GM18951 (cell line): ENCODE data around the gene PTGDS.

Source experiments
- POLR2A ChIP-seq: IDR thresholded peaks from 4 replicates; pipeline ENCODE4 v1.6.1; 2011; ENCODE audit warnings: mild to moderate bottlenecking; ENCODE audit not compliant: insufficient read length, insufficient read depth; ENCODE audit errors: extremely low read depth
- in situ Hi-C: fragments of 300-500 bp; cut with MboI; formaldehyde crosslinking; loops from one replicate; pipeline ENCODE4 v1.12.0; 2022; ENCODE audit warnings: low sequenced_read_pairs, mixed read lengths, inconsistent platforms; ENCODE audit not compliant: unreplicated experiment

The PTGDS gene

DNA sequence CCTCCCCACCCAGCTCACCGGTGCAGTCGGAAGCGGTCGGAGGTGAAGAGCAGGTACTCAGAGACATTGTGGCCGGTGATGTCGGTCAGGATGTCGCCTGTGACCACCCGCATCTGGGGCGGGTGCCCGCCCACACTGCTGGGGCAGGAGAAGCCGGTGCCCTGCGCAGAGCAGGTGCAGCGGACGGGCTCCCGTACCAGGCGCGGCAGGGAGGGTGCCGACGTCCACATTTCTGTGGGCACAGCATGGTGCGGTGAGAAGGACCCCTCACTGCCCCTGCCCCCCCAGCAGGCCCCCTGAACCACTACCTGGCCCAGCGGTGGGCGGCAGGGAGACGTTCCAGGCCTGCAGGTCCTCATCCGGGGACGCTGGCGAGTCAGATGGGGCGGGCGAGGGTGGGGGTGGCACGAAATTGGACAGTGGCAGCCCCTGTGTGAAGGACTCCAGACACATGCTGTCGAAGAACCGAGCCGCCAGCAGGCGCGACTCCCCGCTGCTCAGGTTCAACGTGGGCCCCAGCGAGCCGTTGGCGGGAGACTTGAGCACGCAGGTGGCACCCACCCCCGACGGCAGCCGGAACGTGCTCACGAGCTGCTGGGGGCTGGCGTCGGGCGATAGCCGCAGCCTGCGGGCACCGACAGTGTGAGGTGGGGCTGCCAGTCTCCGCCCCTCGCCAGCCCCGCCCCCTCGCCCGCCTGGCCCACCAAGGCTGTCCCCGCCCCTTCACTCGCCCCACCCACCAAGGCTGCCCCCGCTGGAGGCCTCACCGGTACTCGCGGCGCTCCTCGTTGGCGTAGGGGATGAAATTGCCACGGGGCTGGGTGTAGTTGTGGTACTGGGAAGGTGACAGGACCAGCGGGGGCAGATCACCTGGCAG lies 35.6 kb downstream of the PTGDS start:
- in situ Hi-C loops: no loop called here
- TF ChIP-seq POLR2A: no peak

DNA sequence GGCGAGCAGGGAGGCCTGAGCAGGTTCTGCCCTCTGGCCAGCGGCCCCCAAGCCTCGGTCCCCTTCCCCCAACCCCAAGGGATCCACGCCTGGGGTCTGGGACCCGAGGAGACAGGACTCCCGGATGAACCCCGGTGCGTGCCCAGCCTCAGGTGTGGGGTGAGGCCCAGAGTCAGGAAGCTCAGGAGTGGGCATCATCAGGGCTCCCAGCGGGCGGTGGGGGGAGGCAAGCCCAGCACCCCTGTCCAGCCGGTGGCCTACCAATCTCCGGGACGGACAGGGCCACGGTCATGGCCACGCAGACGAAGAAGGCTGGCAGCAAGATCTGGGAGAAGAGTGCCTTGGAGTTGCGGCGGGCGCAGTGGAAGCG lies 36.3 kb downstream of the PTGDS start:
- in situ Hi-C loops: no loop called here
- TF ChIP-seq POLR2A: no peak

- TF ChIP-seq POLR2A: no peak
- in situ Hi-C loops: no loop called here
These were observed 36.9 kb downstream of the PTGDS start for GRCh38 chr9:137014166-137014565.

GRCh38 chr9:137014776-137015539 lies 37.7 kb downstream of the PTGDS start:
- no peak for TF ChIP-seq POLR2A
- in situ Hi-C loops: no loop called here

- in situ Hi-C loops: no loop called here
- no peak for TF ChIP-seq POLR2A
These were observed 38.2 kb downstream of the PTGDS start for GRCh38 chr9:137015540-137015930.

DNA sequence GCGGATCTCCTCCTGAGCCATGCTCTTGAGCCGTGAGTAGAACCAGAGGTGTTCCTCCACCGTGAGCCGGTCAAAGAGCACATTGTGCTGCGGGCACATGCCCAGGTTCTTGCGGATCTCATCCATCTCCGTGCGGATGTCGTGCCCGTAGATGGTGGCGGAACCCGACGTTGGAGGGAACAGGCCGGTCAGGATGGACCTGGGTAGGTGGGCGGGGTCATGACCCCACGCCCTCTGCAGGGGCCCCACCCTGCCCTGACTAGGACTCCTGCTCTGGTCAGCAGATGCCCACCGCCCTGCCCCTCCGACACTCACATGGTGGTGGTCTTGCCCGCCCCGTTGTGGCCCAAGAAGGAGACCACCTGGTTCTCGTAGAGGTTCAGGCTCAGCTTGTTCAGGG lies 38.7 kb downstream of the PTGDS start:
- TF ChIP-seq POLR2A: no peak
- in situ Hi-C loops: no loop called here

DNA sequence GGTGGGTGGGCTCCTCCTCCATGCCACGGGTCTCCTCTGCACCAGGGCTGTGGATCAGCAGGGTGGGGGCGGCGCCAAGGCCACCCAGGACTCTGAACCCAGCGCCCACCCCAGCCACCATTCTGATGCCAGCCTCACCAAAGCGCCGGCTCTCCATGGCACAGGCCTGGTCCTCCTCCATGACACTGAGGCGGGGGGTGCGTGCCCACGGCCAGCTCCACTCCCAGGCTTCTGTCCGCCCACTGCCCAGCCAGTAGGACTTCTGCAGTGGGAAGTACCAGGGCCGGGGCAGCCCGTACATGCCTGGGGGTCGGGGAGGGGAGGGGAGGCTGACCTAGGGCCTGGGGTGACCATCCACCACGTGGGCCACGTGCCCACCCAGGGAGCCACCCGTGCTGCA lies 39.1 kb downstream of the PTGDS start:
- in situ Hi-C loops: no loop called here
- TF ChIP-seq POLR2A: no peak

DNA sequence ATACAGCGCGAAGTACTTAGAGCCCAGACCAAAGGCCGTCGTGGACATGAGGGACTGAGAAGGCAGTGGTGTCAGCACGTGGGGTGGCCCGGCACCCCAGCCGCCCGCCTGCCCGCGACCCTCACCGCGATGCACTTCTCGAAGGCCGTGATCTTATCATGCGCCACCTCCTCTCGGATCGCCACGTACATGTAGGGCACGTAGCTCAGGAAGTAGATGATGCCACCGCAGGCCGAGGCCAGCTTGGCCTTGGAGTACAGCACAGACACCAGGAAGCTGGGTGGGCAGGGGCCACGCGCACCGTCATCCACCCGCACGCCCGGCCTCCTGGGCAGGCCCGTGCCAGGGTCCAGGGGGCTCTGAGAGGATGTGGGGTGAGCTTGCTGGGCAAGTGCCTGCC lies 39.8 kb downstream of the PTGDS start:
- no peak for TF ChIP-seq POLR2A
- in situ Hi-C loops: no loop called here

- in situ Hi-C loops: no loop called here
- no peak for TF ChIP-seq POLR2A
These were observed 40.6 kb downstream of the PTGDS start for GRCh38 chr9:137017791-137018497.

DNA sequence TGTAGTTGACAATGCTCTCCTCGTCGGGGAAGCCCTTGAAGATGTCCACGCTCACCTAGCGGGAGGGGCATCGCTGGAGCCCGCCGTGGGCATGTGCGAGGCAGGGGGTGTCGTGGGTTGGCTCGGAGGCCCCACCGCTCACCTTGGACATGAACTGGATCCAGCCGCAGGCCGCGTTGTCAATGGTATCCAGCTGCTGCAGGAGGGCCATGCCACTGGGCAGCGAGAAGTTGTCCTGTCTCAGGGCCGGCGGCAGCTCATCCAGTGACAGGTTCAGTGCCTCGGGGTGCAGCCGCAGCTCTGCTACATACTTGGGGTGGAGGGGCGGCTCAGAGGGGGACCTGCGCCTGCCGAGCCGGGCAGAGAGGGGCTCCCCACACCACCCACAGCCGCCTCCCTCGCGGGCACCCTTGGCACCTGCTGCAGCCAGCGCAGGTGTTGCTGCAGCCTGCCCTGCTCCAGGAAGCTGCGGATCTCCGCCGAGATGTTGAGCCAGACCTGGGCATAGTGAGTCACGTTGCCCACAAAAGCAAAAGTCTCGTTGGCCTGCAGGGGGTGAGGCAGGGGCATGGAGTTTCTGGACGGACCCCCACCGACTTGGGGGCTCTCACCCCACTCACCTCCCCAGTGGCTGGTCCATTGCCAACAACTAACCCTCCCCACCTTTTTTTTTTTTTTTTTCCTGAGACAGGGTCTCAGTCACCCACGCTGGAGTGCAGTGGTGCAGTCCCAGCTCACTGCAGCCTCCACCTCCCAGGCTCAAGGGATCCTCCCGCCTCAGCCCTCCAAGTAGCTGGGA lies 41.7 kb downstream of the PTGDS start:
- TF ChIP-seq POLR2A: no peak
- in situ Hi-C loops: no loop called here

- no peak for TF ChIP-seq POLR2A
- in situ Hi-C loops: no loop called here
These were observed 42.8 kb downstream of the PTGDS start for GRCh38 chr9:137019891-137020683.
